HG03571 (cell line): ENCODE results near the gene INTS7.

Source experiments
- ATAC-seq: cut with Tn5 transposase; IDR thresholded peaks from one replicate; pipeline ENCODE4 v1.9.1; 2021; ENCODE audit not compliant: unreplicated experiment

Gene INTS7

GRCh38 chr1:211910113-211910884 lies 125.1 kb downstream of the INTS7 start:
- ATAC-seq: no peak

- no peak for ATAC-seq
Measured at GRCh38 chr1:211909395-211909794, 126.0 kb downstream of the INTS7 start.

GRCh38 chr1:211908951-211909350 lies 126.4 kb downstream of the INTS7 start:
- ATAC-seq: no peak

GRCh38 chr1:211908453-211908852 lies 126.9 kb downstream of the INTS7 start:
- no peak for ATAC-seq

GRCh38 chr1:211903490-211904245 lies 131.7 kb downstream of the INTS7 start:
- no peak for ATAC-seq

GRCh38 chr1:211902624-211903291 lies 132.6 kb downstream of the INTS7 start:
- no peak for ATAC-seq

- no peak for ATAC-seq
Measured at GRCh38 chr1:211901945-211902344, 133.4 kb downstream of the INTS7 start.

- no peak for ATAC-seq
Measured at GRCh38 chr1:211900441-211900840, 134.9 kb downstream of the INTS7 start.

GRCh38 chr1:211896958-211897357 lies 138.4 kb downstream of the INTS7 start:
- ATAC-seq: no peak

GRCh38 chr1:211895126-211895759 lies 140.1 kb downstream of the INTS7 start:
- ATAC-seq: no peak

GRCh38 chr1:211894312-211894711 lies 141.0 kb downstream of the INTS7 start:
- ATAC-seq: no peak

GRCh38 chr1:211893260-211893659 lies 142.1 kb downstream of the INTS7 start:
- no peak for ATAC-seq

- no peak for ATAC-seq
Measured at GRCh38 chr1:211892577-211892976, 142.8 kb downstream of the INTS7 start.

GRCh38 chr1:211891708-211892107 lies 143.6 kb downstream of the INTS7 start:
- no peak for ATAC-seq
